Panc1 (cell line): ENCODE data around the gene NUDT3. TPM values are rescaled to one million over a fixed set of nuclear protein-coding genes. Genes with fewer than 3 reads are reported as not detected.
"Not testable (repeated sequence)": the region's sequence is repeated elsewhere in the genome, so short reads cannot be mapped to it uniquely, and the experiment has no call there.

Source experiments
- ATAC-seq: fragments of 200-7000 bp; cut with Tn5 transposase; 2 replicates; pipeline ENCODE4 v1.9.1; 2020; ENCODE audit warnings: mild to moderate bottlenecking, moderate library complexity
- BruUV-seq: library from RNA; stranded (reverse); fragments of 400-500 nt; replicated peaks from 2 replicates; lab custom pipeline; 2021; lab: Mats Ljungman, UMichigan
- CTCF ChIA-PET: fragments of 300-600 bp; sonication (Branson Sonifier 250); formaldehyde crosslinking; loops from one replicate; lab custom pipeline; 2022; ENCODE audit warnings: antibody characterized with exemption; lab: Charles Lee
- POLR2A ChIA-PET: fragments of 300-600 bp; sonication (Branson Sonifier 250); formaldehyde crosslinking; loops from one replicate; lab custom pipeline; 2022; ENCODE audit warnings: antibody characterized with exemption; lab: Charles Lee
- DNase-seq: peaks from one replicate; pipeline ENCODE4 v3.0.0-alpha.2; 2010; ENCODE audit warnings: low read depth, low spot score
- H3K27ac ChIP-seq: 2 replicates; pipeline ENCODE4 v1.5.1; 2011; ENCODE audit warnings: mild to moderate bottlenecking, low read length, inconsistent platforms
- H3K27me3 ChIP-seq: fragments of 200-500 bp; sonication (Bioruptor generic); 2 replicates; pipeline ENCODE4 v1.6.0; 2014; ENCODE audit warnings: low read length, inconsistent platforms; ENCODE audit not compliant: control insufficient read depth, insufficient read depth
- H3K36me3 ChIP-seq: fragments of 200-500 bp; sonication (Bioruptor generic); 2 replicates; pipeline ENCODE4 v1.5.1; 2014; ENCODE audit warnings: inconsistent platforms, mild to moderate bottlenecking, low read length, moderate library complexity; ENCODE audit not compliant: control insufficient read depth, insufficient read depth
- H3K4me1 ChIP-seq: 2 replicates; pipeline ENCODE4 v1.5.1; 2011; ENCODE audit warnings: inconsistent platforms, mild to moderate bottlenecking, low read length, moderate library complexity; ENCODE audit not compliant: control insufficient read depth, insufficient read depth
- H3K4me3 ChIP-seq, 2 experiments: 2 replicates each; pipeline ENCODE4 v1.5.1; 2011 to 2012; ENCODE audit warnings: low read depth in 2 of 2, low read length in 2 of 2, mild to moderate bottlenecking in 2 of 2, inconsistent platforms in 1 of 2, moderate library complexity in 1 of 2
- H3K9me3 ChIP-seq: fragments of 200-500 bp; sonication (Bioruptor generic); 2 replicates; pipeline ENCODE4 v1.5.1; 2014; ENCODE audit warnings: low read depth, mild to moderate bottlenecking, inconsistent platforms, low read length, moderate library complexity; ENCODE audit not compliant: control insufficient read depth, insufficient read depth
- CTCF ChIP-seq: fragments of 450-650 bp; IDR thresholded peaks from 2 replicates; pipeline ENCODE4 v1.5.1; 2017; ENCODE audit warnings: mild to moderate bottlenecking
- POLR2AphosphoS5 ChIP-seq: IDR thresholded peaks from 2 replicates; pipeline ENCODE4 v1.6.1; 2012; ENCODE audit warnings: mild to moderate bottlenecking, low read depth, low read length, moderate library complexity
- REST ChIP-seq, 2 experiments: IDR thresholded peaks; 2 replicates each; pipeline ENCODE4 v1.6.1; 2011 to 2012; ENCODE audit warnings: low read depth in 2 of 2, control low read depth in 1 of 2, low read length in 1 of 2, mild to moderate bottlenecking in 1 of 2, moderate library complexity in 1 of 2; ENCODE audit not compliant: insufficient read depth in 1 of 2
- SIN3A ChIP-seq: IDR thresholded peaks from 2 replicates; pipeline ENCODE4 v1.6.1; 2012; ENCODE audit warnings: low read depth, mild to moderate bottlenecking, low read length, moderate library complexity, borderline replicate concordance; ENCODE audit not compliant: insufficient read depth
- TCF7L2 ChIP-seq: IDR thresholded peaks from 2 replicates; pipeline ENCODE4 v1.6.1; 2011; ENCODE audit warnings: mild to moderate bottlenecking, low read depth, low read length, inconsistent platforms
- in situ Hi-C: cut with HindIII; loops from 2 replicates; pipeline ENCODE4 v1.10.0; 2016; ENCODE audit warnings: low sequenced_read_pairs, low pct_unique_long_range_greater_than_20kb
- intact Hi-C: fragments of 100-400 bp; cut with micrococcal nuclease; formaldehyde crosslinking; loops from one replicate; pipeline ENCODE4 v1.10.0; 2022; ENCODE audit not compliant: unreplicated experiment
- total RNA-seq: library from RNA; stranded (reverse); gene quantifications from one replicate; pipeline ENCODE4 v1.2.1, GENCODE V29; 2021; ENCODE audit not compliant: unreplicated experiment

NUDT3 gene
- total RNA-seq, 1 experiment from 2014 or later: 25.9 TPM

- no peak for DNase-seq
- in situ Hi-C loops (no loop called here), intact Hi-C loops (no loop called here)
- no peaks in the 10 kb centered on the region for H3K27me3 ChIP-seq
- TF ChIP-seq TCF7L2 (no peak), POLR2AphosphoS5 (no peak), REST (IDR thresholded peaks at IDR 0.05; ENCODE audit: insufficient read depth in 1 of 2, low read depth in 2 of 2, low read length in 1 of 2) (no peak), SIN3A (no peak), CTCF (no peak)
- ChIA-PET CTCF (no interaction called here), POLR2A (no interaction called here)
- no peak for ATAC-seq
- no TSS peak for BruUV-seq
- H3K9me3 ChIP-seq: no peaks in the 10 kb centered on the region
- no peak overlapping the region for H3K4me3 ChIP-seq
- no peak overlapping the region for H3K27ac ChIP-seq
- H3K4me1 ChIP-seq: no peaks in the 10 kb centered on the region
- no peaks in the 10 kb centered on the region for H3K36me3 ChIP-seq
Observed at GRCh38 chr6:34260576-34261267, 131.7 kb downstream of the NUDT3 start.

- H3K36me3 ChIP-seq: no peaks in the 10 kb centered on the region
- CTCF ChIA-PET: no interaction called here
- no TSS peak for BruUV-seq
- no peaks in the 10 kb centered on the region for H3K9me3 ChIP-seq
- no peaks in the 10 kb centered on the region for H3K27me3 ChIP-seq
- no peak for ATAC-seq
- DNase-seq: no peak
- POLR2A ChIA-PET: no interaction called here
- H3K27ac ChIP-seq: no peak overlapping the region
- no peaks in the 10 kb centered on the region for H3K4me1 ChIP-seq
- intact Hi-C loops (no loop called here), in situ Hi-C loops (no loop called here)
- H3K4me3 ChIP-seq: no peak overlapping the region
- TF ChIP-seq POLR2AphosphoS5: no peak
- no peak for TF ChIP-seq TCF7L2
- no peak for TF ChIP-seq REST (IDR thresholded peaks at IDR 0.05; ENCODE audit: insufficient read depth in 1 of 2, low read depth in 2 of 2, low read length in 1 of 2)
- no peak for TF ChIP-seq SIN3A
- no peak for TF ChIP-seq CTCF
Observed at GRCh38 chr6:34259529-34260069, 132.9 kb downstream of the NUDT3 start.

GRCh38 chr6:34252395-34252794 is 140.1 kb downstream of the NUDT3 start:
- H3K4me1 ChIP-seq: peaks cover 15% of the 10 kb centered on the region
- H3K9me3 ChIP-seq, POLR2A ChIA-PET, BruUV-seq, CTCF ChIA-PET, H3K27me3 ChIP-seq, H3K4me3 ChIP-seq, in situ Hi-C loops, H3K36me3 ChIP-seq, DNase-seq, H3K27ac ChIP-seq, ATAC-seq, intact Hi-C loops: not testable (repeated sequence)
